ENCODE measurements around the gene PNMA6E. TPM values are rescaled to one million over a fixed set of nuclear protein-coding genes. Genes with fewer than 3 reads are reported as not detected.

The PNMA6E gene
- polyA plus RNA-seq, 2 of the 4 experiments (the other 2 are of a cell fraction) = not detected

DNA sequence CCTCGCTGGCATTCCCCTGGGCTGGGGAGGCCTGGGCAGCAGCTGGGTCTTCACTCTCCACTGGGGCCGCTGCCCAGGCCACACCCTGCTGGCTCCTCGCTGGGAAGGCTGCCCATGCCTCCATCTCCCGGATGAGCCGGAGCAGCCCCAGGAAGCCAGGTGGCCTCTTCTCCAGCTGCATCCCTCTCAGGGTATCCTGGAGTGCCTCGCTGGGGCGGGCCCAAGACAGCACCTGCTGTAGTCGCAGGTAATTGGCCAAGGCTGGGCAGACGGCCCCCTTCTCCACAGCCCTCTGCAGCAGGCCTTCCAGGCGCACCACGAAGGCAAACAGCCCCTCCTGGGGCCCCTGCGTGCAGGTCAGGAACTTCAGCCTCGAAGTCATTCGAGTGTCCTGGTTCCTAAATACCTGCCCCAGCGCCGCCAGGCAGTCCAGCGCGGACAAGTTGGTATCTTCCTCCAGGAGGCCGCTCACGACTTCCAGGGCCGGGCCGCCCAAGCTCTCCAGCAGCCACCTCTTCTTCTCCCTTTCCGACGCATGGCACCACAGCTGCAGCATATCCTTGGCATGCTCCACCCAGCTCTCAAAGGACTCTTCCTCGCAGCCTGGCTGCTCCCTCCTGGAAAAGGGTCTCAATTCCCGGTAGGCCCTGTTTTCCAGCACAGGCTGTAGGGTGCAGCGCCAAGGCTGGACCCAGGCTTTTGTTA is 3.7 kb downstream of the PNMA6E start (continued):
- TF ChIP-seq, protein P1, sequence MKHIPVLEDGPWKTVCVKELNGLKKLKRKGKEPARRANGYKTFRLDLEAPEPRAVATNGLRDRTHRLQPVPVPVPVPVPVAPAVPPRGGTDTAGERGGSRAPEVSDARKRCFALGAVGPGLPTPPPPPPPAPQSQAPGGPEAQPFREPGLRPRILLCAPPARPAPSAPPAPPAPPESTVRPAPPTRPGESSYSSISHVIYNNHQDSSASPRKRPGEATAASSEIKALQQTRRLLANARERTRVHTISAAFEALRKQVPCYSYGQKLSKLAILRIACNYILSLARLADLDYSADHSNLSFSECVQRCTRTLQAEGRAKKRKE (CRISPR knock-in tag; IDR thresholded peaks at IDR 0.05; ENCODE audit: low read depth) = no peak
- no peak for TF ChIP-seq CBX8 (IDR thresholded peaks at IDR 0.05)
- no peak for TF ChIP-seq POLR2AphosphoS2 (conservative IDR thresholded peaks at IDR 0.05; ENCODE audit: low read length)
- no peak for TF ChIP-seq NPAS2 (CRISPR knock-in tag; IDR thresholded peaks at IDR 0.05; ENCODE audit: borderline replicate concordance)

DNA sequence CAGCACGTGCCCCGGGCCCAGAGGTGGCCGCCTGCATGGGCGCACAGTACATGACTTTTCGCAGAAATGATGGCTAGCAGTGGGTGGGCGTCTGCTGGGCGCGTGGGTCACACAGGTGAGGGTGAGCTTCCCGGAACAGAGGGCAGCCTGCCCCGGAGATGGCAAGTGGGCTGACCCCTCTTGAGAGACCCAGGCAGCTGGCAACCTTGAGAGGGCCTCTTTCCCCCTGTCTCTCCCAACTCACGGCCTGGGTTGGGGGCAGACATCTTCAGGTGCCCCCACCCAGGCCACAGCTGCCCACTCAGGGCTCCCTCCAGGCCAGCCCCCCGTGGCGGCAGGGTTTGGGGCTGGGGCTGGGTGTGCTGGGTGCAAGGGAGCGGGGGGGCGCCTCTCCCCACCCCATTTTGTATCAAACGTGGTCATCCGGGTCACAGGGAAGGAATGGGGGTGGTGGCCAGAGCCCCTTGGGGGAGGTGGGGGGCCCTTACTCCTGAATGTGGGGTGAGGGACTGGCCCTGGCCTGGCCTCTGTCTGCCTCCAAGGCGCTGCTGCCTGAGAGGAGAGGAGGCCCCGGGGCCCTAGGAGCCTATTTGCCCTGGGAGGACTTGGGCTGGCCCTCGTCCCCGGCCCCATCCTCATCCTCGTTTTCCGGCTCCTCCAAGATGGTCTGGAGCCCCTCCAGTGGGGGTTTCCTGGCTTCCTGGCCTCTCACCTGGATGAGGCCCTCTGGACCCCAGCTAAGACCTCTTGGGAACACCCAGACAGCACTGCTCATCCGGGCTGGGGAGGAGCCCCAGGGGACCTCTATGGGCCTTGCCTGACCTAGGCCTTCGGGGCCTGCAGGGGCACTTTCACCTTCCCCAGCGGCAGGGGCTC is 4.6 kb downstream of the PNMA6E start:
- Histone ChIP-seq H3K4me3 (no peak overlapping the region), H3K4me2 (no peak overlapping the region), H3K4me1 (no peaks in the 10 kb centered on the region), H3K9me3 (no peaks in the 10 kb centered on the region), H3K27ac (no peak overlapping the region)
- ChIA-PET POLR2A (no interaction called here), CTCF (no interaction called here)
- FAIRE-seq (no peak), ATAC-seq (no peak; a peak in 1 of 6 replicates), DNase-seq (ENCODE audit: low read depth in 1 of 2, low spot score in 1 of 2) (no peak)
- WGBS (ENCODE audit: missing lambda C conversion rate) = 39% methylated on average over 4 of the region's 26 CpGs
- TF ChIP-seq RFX5 (IDR thresholded peaks at IDR 0.05) (no peak), ZSCAN20 (CRISPR knock-in tag; IDR thresholded peaks at IDR 0.05) (no peak), ESRRA (IDR thresholded peaks at IDR 0.05; ENCODE audit: borderline replicate concordance, low read length) (no peak), HOXB5 (CRISPR knock-in tag; IDR thresholded peaks at IDR 0.05) (no peak), FOXS1 (CRISPR knock-in tag; IDR thresholded peaks at IDR 0.05) (no peak), BHLHE40 (IDR thresholded peaks at IDR 0.05; ENCODE audit: low read depth, low read length) (no peak), SMC3 (IDR thresholded peaks at IDR 0.05) (no peak), ZC3H11A (IDR thresholded peaks at IDR 0.05) (no peak), HOXA7 (CRISPR knock-in tag; IDR thresholded peaks at IDR 0.05) (no peak), TP53 (CRISPR knock-in tag; IDR thresholded peaks at IDR 0.05) (no peak), TFCP2L1 (CRISPR knock-in tag; IDR thresholded peaks at IDR 0.05) (no peak)
- TF ChIP-seq, protein P2, sequence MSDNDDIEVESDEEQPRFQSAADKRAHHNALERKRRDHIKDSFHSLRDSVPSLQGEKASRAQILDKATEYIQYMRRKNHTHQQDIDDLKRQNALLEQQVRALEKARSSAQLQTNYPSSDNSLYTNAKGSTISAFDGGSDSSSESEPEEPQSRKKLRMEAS (IDR thresholded peaks at IDR 0.05) = no peak
- TF ChIP-seq, protein P3, sequence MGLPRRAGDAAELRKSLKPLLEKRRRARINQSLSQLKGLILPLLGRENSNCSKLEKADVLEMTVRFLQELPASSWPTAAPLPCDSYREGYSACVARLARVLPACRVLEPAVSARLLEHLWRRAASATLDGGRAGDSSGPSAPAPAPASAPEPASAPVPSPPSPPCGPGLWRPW (IDR thresholded peaks at IDR 0.05) = no peak
- TF ChIP-seq, protein P4, sequence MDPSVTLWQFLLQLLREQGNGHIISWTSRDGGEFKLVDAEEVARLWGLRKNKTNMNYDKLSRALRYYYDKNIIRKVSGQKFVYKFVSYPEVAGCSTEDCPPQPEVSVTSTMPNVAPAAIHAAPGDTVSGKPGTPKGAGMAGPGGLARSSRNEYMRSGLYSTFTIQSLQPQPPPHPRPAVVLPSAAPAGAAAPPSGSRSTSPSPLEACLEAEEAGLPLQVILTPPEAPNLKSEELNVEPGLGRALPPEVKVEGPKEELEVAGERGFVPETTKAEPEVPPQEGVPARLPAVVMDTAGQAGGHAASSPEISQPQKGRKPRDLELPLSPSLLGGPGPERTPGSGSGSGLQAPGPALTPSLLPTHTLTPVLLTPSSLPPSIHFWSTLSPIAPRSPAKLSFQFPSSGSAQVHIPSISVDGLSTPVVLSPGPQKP (IDR thresholded peaks at IDR 0.05; ENCODE audit: low read depth, low read length) = no peak

DNA sequence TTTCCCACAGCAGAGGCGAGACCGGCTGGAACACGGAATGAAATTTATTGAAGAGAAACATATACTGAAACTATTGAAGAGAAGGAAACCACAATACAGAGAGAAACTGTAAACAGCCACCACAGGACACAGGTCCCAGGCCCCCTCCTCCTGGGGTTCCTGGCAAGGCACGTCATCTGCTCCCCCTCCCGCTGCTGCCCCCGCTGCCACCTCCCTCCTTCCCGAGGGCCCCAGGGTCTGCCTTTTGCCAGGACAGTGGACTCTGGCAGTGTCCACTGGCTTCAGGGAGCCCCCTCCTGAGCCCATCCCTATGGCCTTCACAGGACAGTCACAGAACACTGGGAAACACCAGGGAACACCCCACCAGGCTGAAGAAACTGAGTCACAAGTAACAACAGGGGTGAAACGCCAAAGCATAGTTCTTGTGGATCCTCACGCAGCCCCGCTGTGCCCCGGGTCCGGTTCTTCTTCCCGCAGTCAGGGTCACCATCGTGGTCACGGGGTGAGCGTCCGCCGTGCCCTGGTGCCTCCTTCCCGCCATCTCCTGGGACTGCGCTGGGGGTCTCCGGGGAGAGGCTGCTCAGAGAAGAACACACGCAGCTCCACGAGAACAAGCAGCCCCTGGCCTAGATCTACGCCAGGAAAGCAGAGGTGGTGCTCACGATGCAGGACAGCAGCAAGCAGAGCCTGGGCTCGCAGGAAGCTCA is 5.4 kb downstream of the PNMA6E start:
- H3K27ac ChIP-seq = no peak overlapping the region
- no peak for ATAC-seq
- POLR2A ChIA-PET = no interaction called here
- DNase-seq (ENCODE audit: low read depth in 1 of 2, low spot score in 1 of 2) = no peak
- WGBS (ENCODE audit: missing lambda C conversion rate) = 74% methylated on average over 18 of the region's 26 CpGs
- CTCF ChIA-PET = no interaction called here
- no peak overlapping the region for H3K4me2 ChIP-seq
- no peak for FAIRE-seq
- H3K9me3 ChIP-seq = no peaks in the 10 kb centered on the region
- H3K4me1 ChIP-seq = no peaks in the 10 kb centered on the region
- H3K4me3 ChIP-seq = no peak overlapping the region
- no peak for TF ChIP-seq ESRRA (IDR thresholded peaks at IDR 0.05; ENCODE audit: borderline replicate concordance, low read length)
- no peak for TF ChIP-seq EHMT2 (IDR thresholded peaks at IDR 0.05; ENCODE audit: low read depth)
- no peak for TF ChIP-seq ZNF302 (CRISPR knock-in tag; IDR thresholded peaks at IDR 0.05)
- no peak for TF ChIP-seq TFCP2L1 (CRISPR knock-in tag; IDR thresholded peaks at IDR 0.05)
- TF ChIP-seq CBX8 (IDR thresholded peaks at IDR 0.05) = no peak
- TF ChIP-seq, protein P4 (IDR thresholded peaks at IDR 0.05; ENCODE audit: low read depth, low read length) = no peak
- TF ChIP-seq GATA3 (IDR thresholded peaks at IDR 0.05; ENCODE audit: borderline replicate concordance) = no peak
- TF ChIP-seq RAD21 (conservative IDR thresholded peaks at IDR 0.05 in 1 of 2, IDR thresholded peaks at IDR 0.05 in 1 of 2) = no peak
- no peak for TF ChIP-seq SMC3 (IDR thresholded peaks at IDR 0.05)
- no peak for TF ChIP-seq BHLHE40 (IDR thresholded peaks at IDR 0.05; ENCODE audit: low read depth, low read length)
- TF ChIP-seq, protein P5, sequence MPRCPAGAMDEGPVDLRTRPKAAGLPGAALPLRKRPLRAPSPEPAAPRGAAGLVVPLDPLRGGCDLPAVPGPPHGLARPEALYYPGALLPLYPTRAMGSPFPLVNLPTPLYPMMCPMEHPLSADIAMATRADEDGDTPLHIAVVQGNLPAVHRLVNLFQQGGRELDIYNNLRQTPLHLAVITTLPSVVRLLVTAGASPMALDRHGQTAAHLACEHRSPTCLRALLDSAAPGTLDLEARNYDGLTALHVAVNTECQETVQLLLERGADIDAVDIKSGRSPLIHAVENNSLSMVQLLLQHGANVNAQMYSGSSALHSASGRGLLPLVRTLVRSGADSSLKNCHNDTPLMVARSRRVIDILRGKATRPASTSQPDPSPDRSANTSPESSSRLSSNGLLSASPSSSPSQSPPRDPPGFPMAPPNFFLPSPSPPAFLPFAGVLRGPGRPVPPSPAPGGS (IDR thresholded peaks at IDR 0.05) = no peak
- TF ChIP-seq RFX5 (IDR thresholded peaks at IDR 0.05) = no peak
- TF ChIP-seq HOXB13 (CRISPR knock-in tag; IDR thresholded peaks at IDR 0.05; ENCODE audit: low read depth) = no peak
- TF ChIP-seq, protein P6, sequence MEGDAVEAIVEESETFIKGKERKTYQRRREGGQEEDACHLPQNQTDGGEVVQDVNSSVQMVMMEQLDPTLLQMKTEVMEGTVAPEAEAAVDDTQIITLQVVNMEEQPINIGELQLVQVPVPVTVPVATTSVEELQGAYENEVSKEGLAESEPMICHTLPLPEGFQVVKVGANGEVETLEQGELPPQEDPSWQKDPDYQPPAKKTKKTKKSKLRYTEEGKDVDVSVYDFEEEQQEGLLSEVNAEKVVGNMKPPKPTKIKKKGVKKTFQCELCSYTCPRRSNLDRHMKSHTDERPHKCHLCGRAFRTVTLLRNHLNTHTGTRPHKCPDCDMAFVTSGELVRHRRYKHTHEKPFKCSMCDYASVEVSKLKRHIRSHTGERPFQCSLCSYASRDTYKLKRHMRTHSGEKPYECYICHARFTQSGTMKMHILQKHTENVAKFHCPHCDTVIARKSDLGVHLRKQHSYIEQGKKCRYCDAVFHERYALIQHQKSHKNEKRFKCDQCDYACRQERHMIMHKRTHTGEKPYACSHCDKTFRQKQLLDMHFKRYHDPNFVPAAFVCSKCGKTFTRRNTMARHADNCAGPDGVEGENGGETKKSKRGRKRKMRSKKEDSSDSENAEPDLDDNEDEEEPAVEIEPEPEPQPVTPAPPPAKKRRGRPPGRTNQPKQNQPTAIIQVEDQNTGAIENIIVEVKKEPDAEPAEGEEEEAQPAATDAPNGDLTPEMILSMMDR (IDR thresholded peaks at IDR 0.05) = no peak
- no peak for TF ChIP-seq POLR2AphosphoS2 (conservative IDR thresholded peaks at IDR 0.05; ENCODE audit: low read length)
